Motor neuron (in vitro differentiated cells): ENCODE measurements around the gene CYP26C1. TPM values are rescaled to one million over a fixed set of nuclear protein-coding genes. Genes with fewer than 3 reads are reported as not detected.

Experiments
- ATAC-seq, 8 experiments: fragments of 200-7000 bp; cut with Tn5 transposase; replicated peaks in 6 of 8; 2 replicates each; pipeline ENCODE4 v1.8.0; 2021; ENCODE audit warnings: mild to moderate bottlenecking in 8 of 8, moderate library complexity in 8 of 8
- H3K27ac ChIP-seq, 2 donors: fragments of 250-450 bp; sonication (Bioruptor Pico); 2 replicates each; pipeline ENCODE4 v1.9.0; 2021; ENCODE audit warnings: antibody characterized with exemption in 2 of 2, mild to moderate bottlenecking in 2 of 2, moderate library complexity in 1 of 2
- H3K4me1 ChIP-seq, 2 donors: fragments of 250-450 bp; sonication (Bioruptor Pico); replicated peaks in 1 of 2; 2 replicates each; pipeline ENCODE4 v1.6.1; 2021; ENCODE audit warnings: antibody characterized with exemption in 2 of 2, mild to moderate bottlenecking in 2 of 2, moderate library complexity in 1 of 2
- H3K4me3 ChIP-seq, 5 donors: fragments of 250-450 bp; sonication (Bioruptor Pico); 2 replicates each; pipeline ENCODE4 v1.9.0; 2021; ENCODE audit warnings: antibody characterized with exemption in 5 of 5, mild to moderate bottlenecking in 5 of 5, moderate library complexity in 4 of 5
- WGBS, 10 experiments: fragments of 450-650 bp; shearing (Covaris generic); methylation state at CpG; one replicate each; pipeline ENCODE4 v1.0.0; 2022; 5-methylcytosine and 5-hydroxymethylcytosine counted together
- in situ Hi-C, 9 experiments: fragments of 400-800 bp; cut with MboI; loops; one replicate each; pipeline ENCODE4 v1.15.0; 2021; ENCODE audit warnings: low sequenced_read_pairs in 9 of 9, low pct_unique_long_range_greater_than_20kb in 2 of 9; ENCODE audit not compliant: unreplicated experiment in 9 of 9
- total RNA-seq, 8 experiments: library from RNA; unstranded; fragments of 300-600 nt; gene quantifications; 2 replicates each; pipeline versions ENCODE4 v1.2.3 to v1.2.4, GENCODE V29; 2022

CYP26C1 gene
- total RNA-seq, 8 experiments from 2014 or later, result 0.07 to 1.1 (median 0.29) TPM

DNA sequence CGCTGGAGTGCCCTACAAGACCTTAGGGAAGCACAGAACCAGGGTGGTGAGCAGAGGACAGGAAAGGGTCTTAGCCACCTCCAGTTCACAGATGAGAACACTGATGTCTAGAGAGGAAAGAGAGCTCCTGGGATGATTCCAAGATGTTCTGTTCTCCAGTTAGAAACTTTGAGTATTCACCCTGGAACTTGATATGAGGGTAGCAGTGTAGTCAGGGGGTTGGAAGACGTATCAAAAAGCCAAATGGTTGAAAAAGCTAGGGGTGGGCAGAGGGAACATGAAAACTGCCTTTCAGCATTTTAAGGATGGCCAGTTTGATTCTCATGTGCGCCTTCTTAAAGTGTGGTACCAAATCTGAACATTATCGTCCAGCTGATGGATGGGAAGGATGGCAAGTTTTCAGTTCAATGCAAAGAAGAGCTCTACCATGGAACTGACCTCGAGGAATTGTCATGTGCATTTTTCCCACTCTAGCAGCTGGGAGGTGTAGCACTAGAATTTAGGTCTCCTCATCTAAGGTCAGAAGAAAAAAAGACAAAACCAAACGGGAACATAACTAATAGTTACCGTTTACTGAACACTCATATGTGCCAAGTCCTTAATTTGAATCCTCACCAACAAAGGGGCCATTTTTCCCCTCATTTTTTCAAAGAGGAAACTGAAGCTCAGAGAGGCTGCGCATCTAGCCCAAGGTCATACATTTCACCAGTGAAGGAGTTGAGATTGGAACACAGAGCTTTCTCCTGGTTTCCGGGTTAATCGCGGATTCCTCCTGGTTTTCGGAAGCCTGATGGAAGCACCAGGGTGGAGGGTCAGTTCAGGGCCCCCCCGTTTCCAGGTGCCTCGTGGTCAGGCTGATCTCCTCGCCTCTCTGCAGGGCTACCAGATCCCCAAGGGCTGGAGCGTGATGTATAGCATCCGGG is 7.1 kb downstream of the CYP26C1 start:
- in situ Hi-C loops, result loop anchor here in 1 of 9 experiments (25.0 kb wide), 1 partner anchor 180 kb away; no protein-coding TSS in a partner anchor
- Histone ChIP-seq H3K4me3 (peak overlapping the region; percentile 34 to 42 (median 37)), H3K27ac (no peak overlapping the region), H3K4me1 (peaks cover 0 to 8% of the 10 kb centered on the region in 2 donors)
- 0 to 63% (median 21%) methylated on average over 1 to 10 of the region's 17 CpGs; no CpG with 5 or more reads in 1 of the 10 experiments for WGBS, 10 experiments
- ATAC-seq, result no peak

DNA sequence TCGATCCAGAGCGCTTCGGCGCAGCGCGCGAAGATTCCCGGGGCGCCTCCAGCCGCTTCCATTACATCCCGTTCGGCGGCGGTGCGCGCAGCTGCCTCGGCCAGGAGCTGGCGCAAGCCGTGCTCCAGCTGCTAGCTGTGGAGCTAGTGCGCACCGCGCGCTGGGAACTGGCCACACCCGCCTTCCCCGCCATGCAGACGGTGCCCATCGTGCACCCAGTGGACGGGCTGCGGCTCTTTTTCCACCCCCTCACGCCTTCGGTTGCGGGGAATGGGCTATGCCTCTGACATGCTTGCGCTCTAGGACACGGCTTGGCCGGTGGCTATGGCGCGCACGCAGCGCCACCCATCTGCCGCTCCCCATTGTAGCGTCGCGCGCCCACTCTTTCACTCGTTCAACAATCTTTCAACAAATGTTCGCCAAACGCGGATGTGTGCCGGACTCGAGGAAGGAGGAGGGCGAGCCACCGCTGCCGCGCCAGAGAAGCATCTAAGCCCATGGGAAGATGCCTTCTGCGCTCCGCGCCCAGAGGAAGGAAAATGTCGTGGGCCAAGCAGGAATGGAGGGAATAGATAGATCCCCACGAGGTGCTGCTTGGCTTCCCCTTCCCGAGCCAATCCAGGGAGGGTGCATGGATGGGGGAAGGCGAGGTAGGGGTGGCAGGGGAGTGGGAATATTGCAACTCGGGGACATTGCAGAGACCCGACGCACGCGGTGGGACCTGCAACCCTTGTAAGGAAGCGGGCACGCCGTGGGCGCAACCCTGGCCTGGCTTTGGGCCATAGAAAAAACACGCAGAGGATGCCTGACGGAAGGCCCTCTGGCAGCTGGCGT is 8.0 kb downstream of the CYP26C1 start:
- in situ Hi-C loops, result loop anchor here in 1 of 9 experiments (25.0 kb wide), 1 partner anchor 181 kb away; no protein-coding TSS in a partner anchor

DNA sequence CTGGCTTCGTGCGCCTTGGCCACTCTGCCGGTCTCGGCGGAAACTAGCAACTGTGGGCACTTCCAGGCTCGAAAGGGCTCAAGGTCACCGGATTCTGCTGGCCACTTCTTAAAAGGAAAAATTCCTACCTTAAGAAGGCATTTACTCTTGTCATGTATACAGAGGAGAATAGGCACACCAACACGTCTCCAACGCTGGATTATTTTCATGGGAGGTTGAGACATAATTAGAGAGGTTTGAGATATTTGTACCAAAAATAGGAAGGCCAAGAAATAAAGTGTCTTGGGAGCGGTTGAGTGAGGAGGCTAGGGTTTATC is 8.6 kb downstream of the CYP26C1 start:
- in situ Hi-C loops, result loop anchor here in 1 of 9 experiments (25.0 kb wide), 1 partner anchor 182 kb away; no protein-coding TSS in a partner anchor
- Histone ChIP-seq H3K4me3 (no peak overlapping the region), H3K27ac (no peak overlapping the region), H3K4me1 (peaks cover 0 to 8% of the 10 kb centered on the region in 2 donors)
- ATAC-seq, result no peak
- WGBS, 10 experiments, result 14 to 83% (median 56%) methylated on average over 2 to 10 of the region's 10 CpGs; no CpG with 5 or more reads in 6 of the 10 experiments

More for the DNA sequence above, 8.0 kb downstream of the CYP26C1 start:
- Histone ChIP-seq H3K4me1 (peaks cover 0 to 8% of the 10 kb centered on the region in 2 donors), H3K27ac (no peak overlapping the region), H3K4me3 (peak overlapping the region; percentile 34 to 42 (median 37))
- ATAC-seq, result peak in 7 of 8 experiments; percentile 2 to 86 (median 76)
- 6 to 61% (median 14%) methylated on average over 2 to 27 of the region's 73 CpGs; no CpG with 5 or more reads in 4 of the 10 experiments for WGBS, 10 experiments

DNA sequence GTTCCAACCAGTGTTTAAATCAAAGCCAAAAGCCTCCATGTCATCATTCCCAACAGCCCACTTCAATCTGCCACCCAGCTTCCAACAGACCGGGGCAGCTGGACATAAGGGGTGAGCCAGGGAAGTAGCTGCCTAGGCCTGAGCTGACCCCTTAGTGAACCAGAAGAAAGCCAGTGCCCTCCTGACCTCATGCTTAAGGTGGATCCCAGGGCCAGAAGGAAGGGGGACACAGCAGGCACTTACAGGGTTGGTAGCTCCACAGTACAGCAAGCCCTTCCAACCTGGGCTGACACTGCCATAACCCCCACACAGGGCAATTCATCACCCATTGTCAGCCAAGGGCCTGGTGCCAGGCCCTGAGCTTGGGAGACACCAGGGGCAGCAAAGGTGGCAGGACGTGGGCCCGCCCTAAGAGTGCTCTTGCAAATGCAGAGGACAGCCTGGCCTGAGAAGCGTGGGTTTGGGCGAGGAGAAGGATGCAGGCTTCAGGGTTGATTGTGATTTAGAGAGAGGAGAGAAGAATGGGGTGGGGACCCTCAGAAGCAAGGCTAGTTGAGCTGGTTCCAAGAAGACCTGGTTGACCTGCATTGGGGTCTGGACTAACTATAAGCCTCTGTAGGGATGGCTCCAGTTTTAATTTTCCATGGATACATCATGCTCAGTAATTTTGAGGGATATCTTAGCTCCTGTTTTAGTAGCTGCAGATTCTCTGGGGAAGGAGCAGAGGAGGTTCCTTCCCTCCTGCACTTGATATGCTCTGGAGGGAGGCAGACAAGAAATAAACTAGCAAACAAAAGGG is 10.0 kb downstream of the CYP26C1 start:
- no peak overlapping the region for H3K27ac ChIP-seq
- H3K4me3 ChIP-seq, result no peak overlapping the region
- WGBS, 10 experiments, result 38 to 100% (median 83%) methylated on average over 1 of the region's 5 CpGs; no CpG with 5 or more reads in 7 of the 10 experiments
- H3K4me1 ChIP-seq, result peaks cover 0 to 8% of the 10 kb centered on the region in 2 donors
- ATAC-seq, result no peak
- in situ Hi-C loops, result loop anchor here in 1 of 9 experiments (25.0 kb wide), 1 partner anchor 183 kb away; no protein-coding TSS in a partner anchor

DNA sequence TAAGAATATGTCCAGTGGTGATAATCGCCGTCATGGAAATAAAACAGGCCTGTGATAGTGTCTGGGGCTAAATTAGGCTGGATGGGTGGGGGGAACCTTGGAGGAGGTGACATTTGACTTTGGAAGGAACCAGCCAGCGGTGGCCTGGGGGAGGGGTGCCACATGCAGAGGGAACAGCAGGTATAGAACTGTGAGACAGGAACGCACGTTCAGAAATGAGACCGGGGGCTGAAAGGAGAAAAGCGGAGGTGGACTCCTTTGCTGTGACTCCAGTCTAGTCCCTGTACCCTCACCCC is 10.5 kb downstream of the CYP26C1 start:
- in situ Hi-C loops, result loop anchor here in 1 of 9 experiments (25.0 kb wide), 1 partner anchor 184 kb away; no protein-coding TSS in a partner anchor
- no peak for ATAC-seq

DNA sequence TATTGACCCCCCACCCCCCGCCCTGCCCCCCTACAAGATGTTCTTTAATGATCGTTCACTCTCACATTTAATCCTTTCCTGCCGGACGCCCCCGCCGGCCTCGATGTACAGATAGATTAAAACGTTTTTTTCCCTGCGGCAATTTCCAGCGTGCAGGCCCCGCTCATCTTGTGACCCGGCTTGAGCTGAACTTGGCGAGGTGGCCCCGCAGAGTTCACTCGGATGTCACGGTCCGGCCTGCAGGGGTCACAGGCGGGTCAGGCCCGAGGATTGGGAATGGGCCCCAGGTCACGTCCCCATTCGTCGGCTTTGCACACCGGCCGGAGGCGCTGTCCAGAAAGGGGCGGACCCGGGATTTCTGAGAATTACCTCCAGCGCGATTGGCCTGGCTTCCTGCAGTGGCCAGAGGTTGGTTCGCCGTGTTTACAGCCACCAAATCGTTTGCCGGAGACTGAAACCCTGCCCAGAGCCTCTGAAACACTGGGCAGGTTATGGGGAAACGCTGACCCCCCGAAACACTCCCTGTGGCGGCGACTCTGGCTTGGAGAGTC is 11.2 kb downstream of the CYP26C1 start:
- Histone ChIP-seq H3K27ac (no peak overlapping the region), H3K4me1 (peaks cover 0 to 8% of the 10 kb centered on the region in 2 donors), H3K4me3 (peak overlapping the region; percentile 13 to 44 (median 21))
- in situ Hi-C loops, result loop anchor here in 1 of 9 experiments (25.0 kb wide), 1 partner anchor 184 kb away; no protein-coding TSS in a partner anchor
- WGBS, 10 experiments, result 0 to 6% (median 0%) methylated on average over 1 to 25 of the region's 37 CpGs; no CpG with 5 or more reads in 3 of the 10 experiments
- ATAC-seq, result peak in 5 of 8 experiments; percentile 20 to 48 (median 28)

More for the DNA sequence above, 10.5 kb downstream of the CYP26C1 start:
- 33 to 100% (median 66%) methylated on average over 1 to 2 of the region's 7 CpGs; no CpG with 5 or more reads in 4 of the 10 experiments for WGBS, 10 experiments
- Histone ChIP-seq H3K27ac (no peak overlapping the region), H3K4me1 (peaks cover 0 to 8% of the 10 kb centered on the region in 2 donors), H3K4me3 (no peak overlapping the region)

DNA sequence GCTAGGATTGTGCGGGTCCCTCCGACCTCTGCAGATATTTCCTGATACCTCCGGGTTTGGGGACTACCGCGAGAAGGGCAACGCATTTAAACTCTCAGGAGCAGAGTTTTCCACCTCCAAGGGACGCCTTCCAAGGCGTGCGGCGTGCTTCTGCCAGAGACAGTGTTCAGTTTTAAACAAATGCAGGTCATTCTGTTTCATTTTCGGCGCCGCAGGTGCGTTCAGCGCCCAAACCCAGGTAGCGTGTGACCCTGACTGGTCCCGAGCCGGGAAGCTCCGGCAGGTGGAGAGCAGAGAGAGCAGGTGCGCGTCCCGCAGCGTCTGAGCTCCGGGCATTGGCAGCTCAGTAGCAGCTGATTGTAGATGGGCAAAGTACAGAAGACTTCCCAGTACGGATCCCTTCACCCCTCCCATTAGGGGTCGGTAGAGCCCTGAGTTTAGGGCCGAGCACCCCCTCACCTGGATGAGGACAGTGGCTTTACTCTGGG is 11.7 kb downstream of the CYP26C1 start:
- Histone ChIP-seq H3K4me3 (peak overlapping the region; percentile 13 to 44 (median 21)), H3K27ac (no peak overlapping the region), H3K4me1 (peaks cover 0 to 8% of the 10 kb centered on the region in 2 donors)
- in situ Hi-C loops, result loop anchor here in 1 of 9 experiments (25.0 kb wide), 1 partner anchor 185 kb away; no protein-coding TSS in a partner anchor
- WGBS, 10 experiments, result 0 to 10% (median 3%) methylated on average over 2 to 14 of the region's 27 CpGs; no CpG with 5 or more reads in 4 of the 10 experiments
- ATAC-seq, result peak in 3 of 8 experiments; percentile 2 to 26 (median 4)

DNA sequence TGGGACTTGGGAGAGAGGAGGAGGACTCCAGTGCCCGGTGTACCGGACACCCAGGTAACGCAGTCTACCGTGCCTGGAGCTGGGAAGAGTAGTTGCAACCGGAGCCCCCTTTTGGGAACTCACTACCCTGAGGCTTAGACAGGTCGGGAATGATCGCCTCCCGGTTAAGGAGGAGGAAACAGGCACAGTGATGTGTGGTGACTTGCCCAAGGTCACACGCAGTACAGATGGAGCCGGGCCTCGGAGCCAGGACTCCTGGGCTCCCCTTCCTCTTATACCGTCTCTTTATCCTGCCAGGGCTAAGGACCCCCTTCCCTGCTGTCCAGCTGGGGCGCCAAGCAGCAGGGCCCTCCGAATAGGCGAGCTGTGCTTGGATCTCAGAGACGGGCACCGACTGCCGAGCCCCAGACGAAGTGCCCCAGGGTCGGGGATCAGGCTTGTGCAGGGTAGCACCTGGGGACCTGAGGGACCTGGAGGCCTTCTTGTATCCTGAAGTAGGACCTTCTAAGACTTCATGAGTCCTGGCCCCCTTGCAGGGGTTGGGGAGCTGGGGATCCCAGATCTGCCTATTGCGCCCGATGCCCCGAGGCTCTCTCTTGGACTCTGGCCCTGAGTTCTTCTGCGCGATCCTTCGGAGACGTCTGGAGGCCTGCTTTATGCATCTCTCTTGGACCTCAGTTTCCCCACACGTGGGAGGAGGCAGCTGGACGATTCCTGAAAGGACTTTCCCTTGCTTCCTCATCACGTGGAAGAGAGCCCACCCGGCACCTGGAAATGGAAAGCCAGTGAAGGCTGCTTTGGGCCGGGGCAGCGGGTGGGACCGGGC is 12.3 kb downstream of the CYP26C1 start:
- ATAC-seq, result peak in 2 of 8 experiments; percentile 1 to 2
- 0 to 20% (median 8%) methylated on average over 2 to 12 of the region's 34 CpGs; no CpG with 5 or more reads in 5 of the 10 experiments for WGBS, 10 experiments
- in situ Hi-C loops, result loop anchor here in 1 of 9 experiments (25.0 kb wide), 1 partner anchor 186 kb away; no protein-coding TSS in a partner anchor
- H3K4me1 ChIP-seq, result peaks cover 0 to 8% of the 10 kb centered on the region in 2 donors
- peak overlapping the region; percentile 42 to 52 (median 45) for H3K4me3 ChIP-seq
- no peak overlapping the region for H3K27ac ChIP-seq

DNA sequence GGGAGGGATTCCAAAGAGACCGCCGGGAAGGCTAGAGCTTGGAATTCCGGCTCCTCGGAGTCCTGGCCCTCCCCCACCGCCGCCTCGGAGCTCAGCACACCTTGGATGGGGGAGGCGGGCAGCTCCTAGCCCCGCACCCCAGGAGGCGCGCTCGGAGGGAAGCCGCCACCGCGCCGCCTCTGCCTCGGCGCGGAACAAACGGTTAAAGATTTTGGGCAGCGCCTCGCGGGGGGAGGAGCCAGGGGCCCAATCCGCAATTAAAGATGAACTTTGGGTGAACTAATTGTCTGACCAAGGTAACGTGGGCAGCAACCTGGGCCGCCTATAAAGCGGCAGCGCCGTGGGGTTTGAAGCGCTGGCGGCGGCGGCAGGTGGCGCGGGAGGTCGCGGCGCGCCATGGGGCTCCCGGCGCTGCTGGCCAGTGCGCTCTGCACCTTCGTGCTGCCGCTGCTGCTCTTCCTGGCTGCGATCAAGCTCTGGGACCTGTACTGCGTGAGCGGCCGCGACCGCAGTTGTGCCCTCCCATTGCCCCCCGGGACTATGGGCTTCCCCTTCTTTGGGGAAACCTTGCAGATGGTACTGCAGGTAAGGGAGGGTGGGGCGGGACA is 13.0 kb downstream of the CYP26C1 start, which contains the start of gene CYP26A1:
CYP26A1 (plus strand) TSS at position 355 of the 608 bp plus-strand sequence; CDS start at position 397, 42 bp downstream.
- in situ Hi-C loops, result loop anchor here in 1 of 9 experiments (25.0 kb wide), 1 partner anchor 186 kb away; no protein-coding TSS in a partner anchor
- peaks cover 0 to 8% of the 10 kb centered on the region in 2 donors for H3K4me1 ChIP-seq

DNA sequence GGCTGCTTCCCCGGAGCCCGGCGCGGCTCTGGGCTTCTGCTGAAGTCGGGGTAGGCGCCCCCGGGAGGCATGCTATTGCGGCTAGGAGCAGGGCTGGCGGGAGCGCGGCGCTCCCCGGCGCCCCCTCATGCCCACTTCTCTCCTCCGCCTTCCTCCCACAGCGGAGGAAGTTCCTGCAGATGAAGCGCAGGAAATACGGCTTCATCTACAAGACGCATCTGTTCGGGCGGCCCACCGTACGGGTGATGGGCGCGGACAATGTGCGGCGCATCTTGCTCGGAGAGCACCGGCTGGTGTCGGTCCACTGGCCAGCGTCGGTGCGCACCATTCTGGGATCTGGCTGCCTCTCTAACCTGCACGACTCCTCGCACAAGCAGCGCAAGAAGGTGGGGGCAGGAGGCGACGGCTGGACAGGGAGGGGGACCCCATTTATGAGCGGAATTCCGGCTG is 13.6 kb downstream of the CYP26C1 start:
- peak overlapping the region; percentile 42 to 52 (median 45) for H3K4me3 ChIP-seq
- WGBS, 10 experiments, result 0 to 1% (median 0%) methylated on average over 5 to 27 of the region's 40 CpGs; no CpG with 5 or more reads in 7 of the 10 experiments
- H3K4me1 ChIP-seq, result peaks cover 0 to 8% of the 10 kb centered on the region in 2 donors
- in situ Hi-C loops, result loop anchor here in 1 of 9 experiments (25.0 kb wide), 1 partner anchor 187 kb away; no protein-coding TSS in a partner anchor
- ATAC-seq, result peak in 6 of 8 experiments; percentile 41 to 81 (median 72)
- peak overlapping the region in 1 of 2 donors; percentile 10 for H3K27ac ChIP-seq

More for the DNA sequence above, 13.0 kb downstream of the CYP26C1 start, which contains the start of gene CYP26A1:
- Histone ChIP-seq H3K4me3 (peak within 1 kb of the TSS; percentile 42 to 52 (median 45)), H3K27ac (peak within 1 kb of the TSS in 1 of 2 donors; percentile 10)
- 0% methylated on average over 1 to 7 of the region's 52 CpGs; no CpG with 5 or more reads in 6 of the 10 experiments for WGBS, 10 experiments
- peak in 7 of 8 experiments; percentile 6 to 72 (median 60) for ATAC-seq
